ENCODE measurements around the gene ZMYND10. TPM values are rescaled to one million over a fixed set of nuclear protein-coding genes. Genes with fewer than 3 reads are reported as not detected.

ZMYND10 gene
- total and polyA plus RNA-seq, 9 of the 15 experiments (the other 6 are each of a cell fraction or from before 2014, with no cell fraction given), result 0.20 to 2.8 (median 0.70) TPM

GRCh38 chr3:50345586-50346234 lies at the start of gene ZMYND10 (continued):
- no peak for TF ChIP-seq E2F8 (IDR thresholded peaks at IDR 0.05; ENCODE audit: low read depth, partially characterized antibody)
- peak; percentile 82; the same call in 1 of the 2 replicates for TF ChIP-seq RFX1 (IDR thresholded peaks at IDR 0.05)

- no peak overlapping the region for H3K27ac ChIP-seq (ENCODE audit: extremely low read depth, low read depth, low read length)
- no peak overlapping the region for H3K4me2 ChIP-seq (ENCODE audit: insufficient read depth, low read length)
- BruUV-seq (replicated peaks), result no TSS peak
- DNase-seq (ENCODE audit: extremely low read depth in 1 of 4, low spot score in 3 of 4), result no peak
- H3K36me3 ChIP-seq (ENCODE audit: control insufficient read depth, insufficient read depth, low read length), result no peaks in the 10 kb centered on the region
- no peak for ATAC-seq
- no peak overlapping the region for H2AFZ ChIP-seq (ENCODE audit: low read depth, low read length)
- no peak overlapping the region for H3K9ac ChIP-seq (ENCODE audit: insufficient read depth in 1 of 2, low read depth in 2 of 2, low read length in 2 of 2)
- intact Hi-C loops (cut with micrococcal nuclease), result no loop called here
- H3K4me1 ChIP-seq (replicated peaks in 1 of 2; ENCODE audit: control insufficient read depth in 2 of 2, insufficient read depth in 2 of 2, low read length in 2 of 2), result peaks cover 4 to 34% of the 10 kb centered on the region in 2 experiments; a peak in 2 of 5 replicates
- in situ Hi-C loops (cut with MboI), result no loop called here
- no peaks in the 10 kb centered on the region for H3K27me3 ChIP-seq (ENCODE audit: control insufficient read depth in 2 of 2, insufficient read depth in 2 of 2, low read length in 2 of 2)
- no peaks in the 10 kb centered on the region for H4K20me1 ChIP-seq (replicated peaks; ENCODE audit: control insufficient read depth, insufficient read depth, low read length)
- no peaks in the 10 kb centered on the region for H3K79me2 ChIP-seq (ENCODE audit: control insufficient read depth, insufficient read depth, low read length)
- no peak overlapping the region for H3K4me3 ChIP-seq
- ChIA-PET CTCF (ENCODE audit: low intra/inter-chr PET ratio) (no interaction called here), POLR2A (interaction anchor here (0.6 to 1.0 kb wide), 2 partner anchors 18 to 23 kb away, joined by 3 to 6 read pairs; no protein-coding TSS in a partner anchor)
- no peaks in the 10 kb centered on the region for H3K9me3 ChIP-seq (replicated peaks; ENCODE audit: control insufficient read depth, insufficient read depth, low read depth, low read length)
- no peaks in the 10 kb centered on the region for H3K9me1 ChIP-seq (ENCODE audit: control insufficient read depth, insufficient read depth, low read length)
- WGBS (ENCODE audit: insufficient coverage, low coverage, missing lambda C conversion rate), result no CpG with 5 or more reads among the region's 5 CpGs
- no peak for FAIRE-seq
- TF ChIP-seq ETV5 (CRISPR knock-in tag; IDR thresholded peaks at IDR 0.05; ENCODE audit: low read depth) (no peak), SAP30 (IDR thresholded peaks at IDR 0.05; ENCODE audit: borderline replicate concordance, insufficient read depth, low read depth, low read length, poor library complexity, severe bottlenecking) (no peak), ZNF395 (CRISPR knock-in tag; IDR thresholded peaks at IDR 0.05) (no peak), PCBP2 (IDR thresholded peaks at IDR 0.05; ENCODE audit: low read depth, low read length, poor library complexity, severe bottlenecking) (no peak), E2F4 (CRISPR knock-in tag; IDR thresholded peaks at IDR 0.05; ENCODE audit: low read depth) (no peak), ETS2 (tag; IDR thresholded peaks at IDR 0.05; ENCODE audit: borderline replicate concordance, poor library complexity, severe bottlenecking) (no peak), TCF7L2 (IDR thresholded peaks at IDR 0.05; ENCODE audit: low read depth, low read length) (no peak)
These were observed 47.5 kb upstream of the ZMYND10 start for GRCh38 chr3:50393061-50393460.

Measured in K562 (cell line).